Renal cortical epithelial cell (primary cell): ENCODE measurements around the gene RNF182. TPM values are rescaled to one million over a fixed set of nuclear protein-coding genes. Genes with fewer than 3 reads are reported as not detected.

Source experiments
- DNase-seq: peaks from one replicate; pipeline ENCODE4 v3.0.0-alpha.2; 2011; ENCODE audit warnings: low read depth
- total RNA-seq: library from RNA; depleted of rRNA; stranded (reverse); fragments of >200 nt; gene quantifications from 2 replicates; pipeline ENCODE4 v1.2.3, GENCODE V29; 2014

Gene RNF182, protein sequence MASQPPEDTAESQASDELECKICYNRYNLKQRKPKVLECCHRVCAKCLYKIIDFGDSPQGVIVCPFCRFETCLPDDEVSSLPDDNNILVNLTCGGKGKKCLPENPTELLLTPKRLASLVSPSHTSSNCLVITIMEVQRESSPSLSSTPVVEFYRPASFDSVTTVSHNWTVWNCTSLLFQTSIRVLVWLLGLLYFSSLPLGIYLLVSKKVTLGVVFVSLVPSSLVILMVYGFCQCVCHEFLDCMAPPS
- 10.8 and 17.7 TPM in 2 replicates for total RNA-seq

DNA sequence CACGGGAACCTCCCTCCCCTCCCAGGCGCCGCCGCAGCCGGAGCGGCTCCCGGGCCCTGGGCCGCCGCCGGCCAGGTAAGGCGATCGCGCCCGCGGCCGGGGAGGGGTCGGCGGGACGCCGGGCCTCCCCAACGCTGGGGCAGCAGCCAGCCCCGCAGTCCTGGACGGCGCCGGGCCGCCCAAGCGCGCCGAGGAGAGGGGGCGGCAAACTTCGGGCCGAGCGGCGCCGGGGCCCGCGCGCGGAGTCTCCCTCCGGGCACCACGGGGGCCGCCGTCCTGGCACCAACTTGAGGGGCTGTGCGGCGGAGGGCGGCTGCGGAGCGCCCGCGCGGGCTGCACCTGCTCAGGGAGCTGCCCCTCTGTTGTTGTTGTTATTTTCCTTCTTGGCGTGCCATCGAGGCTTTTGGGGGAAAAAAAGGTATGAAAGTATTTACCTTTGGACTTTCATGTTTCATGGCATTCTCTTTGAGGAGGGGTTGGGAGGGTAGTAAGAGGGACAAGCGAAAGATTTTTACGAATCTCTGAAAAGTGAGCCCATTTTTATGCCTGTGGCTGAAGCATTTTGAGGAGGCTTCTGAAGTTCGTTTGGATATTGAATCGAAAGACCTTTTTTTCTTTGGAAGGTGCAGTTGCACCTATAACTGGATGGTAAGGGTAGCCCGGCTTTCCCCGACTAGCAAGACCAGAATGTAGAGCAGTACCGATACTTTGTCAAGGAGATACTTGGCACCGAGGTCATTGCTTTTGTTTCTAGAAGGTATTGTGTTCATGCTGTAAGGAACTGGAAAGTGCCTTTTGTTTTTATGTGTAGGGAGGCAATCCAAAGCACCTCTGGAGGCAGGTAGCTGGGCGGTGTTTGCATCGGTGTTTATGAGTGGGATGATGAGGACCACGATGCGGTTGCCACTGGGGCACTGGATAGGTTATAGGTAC lies at the start of gene RNF182:
RNF182 (plus strand) TSS at position 4 of the 933 bp plus-strand sequence. CDS start 52,168 bp downstream, outside the sequence.
- peak; percentile 15 for DNase-seq

DNA sequence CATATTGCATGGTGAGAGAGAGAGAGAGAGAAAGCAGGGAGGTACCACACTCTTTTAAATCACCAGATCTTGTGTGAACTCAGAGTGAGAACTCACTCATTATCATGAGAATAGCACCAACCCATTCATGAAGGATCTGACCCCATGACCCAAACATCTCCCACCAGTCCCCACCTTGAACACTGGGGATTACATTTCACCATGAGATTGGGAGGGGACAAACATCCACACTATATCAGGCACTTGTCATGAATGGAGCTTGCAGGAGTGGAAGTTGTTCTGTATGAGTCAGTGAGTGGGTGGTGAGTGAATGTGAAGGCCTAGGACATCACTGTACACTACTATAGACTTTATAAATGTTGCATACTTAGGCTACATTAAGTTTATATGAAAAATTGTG lies 47.7 kb upstream of the RNF182 start:
- DNase-seq = peak; percentile 66

DNA sequence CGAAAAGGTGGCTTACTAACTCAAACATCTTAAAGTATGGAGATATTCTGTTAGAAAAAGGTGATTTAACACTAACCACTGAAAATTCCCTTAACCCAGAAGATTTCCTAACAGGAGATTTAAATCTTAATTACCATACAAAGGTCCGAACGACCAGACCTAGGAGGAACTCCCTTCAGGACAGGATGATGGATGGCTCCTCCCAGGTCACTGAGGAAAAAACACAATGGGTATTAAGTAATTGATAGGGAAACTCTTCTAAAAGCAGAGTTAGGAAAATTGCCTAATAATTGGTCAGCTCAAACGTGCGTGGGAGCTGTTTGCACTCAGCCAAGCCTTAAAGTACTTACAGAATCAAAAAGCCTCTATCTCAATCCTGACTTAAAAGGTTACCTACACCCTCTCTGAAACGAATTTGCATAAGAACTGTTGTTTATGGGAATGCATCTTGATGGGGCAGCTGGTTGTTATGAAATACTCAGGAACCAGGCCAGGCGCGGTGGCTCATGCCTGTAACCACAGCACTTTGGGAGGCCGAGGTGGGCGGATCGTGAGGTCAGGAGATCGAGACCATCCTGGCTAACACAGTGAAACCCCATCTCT lies 44.6 kb upstream of the RNF182 start:
- peak; percentile 63 for DNase-seq

DNA sequence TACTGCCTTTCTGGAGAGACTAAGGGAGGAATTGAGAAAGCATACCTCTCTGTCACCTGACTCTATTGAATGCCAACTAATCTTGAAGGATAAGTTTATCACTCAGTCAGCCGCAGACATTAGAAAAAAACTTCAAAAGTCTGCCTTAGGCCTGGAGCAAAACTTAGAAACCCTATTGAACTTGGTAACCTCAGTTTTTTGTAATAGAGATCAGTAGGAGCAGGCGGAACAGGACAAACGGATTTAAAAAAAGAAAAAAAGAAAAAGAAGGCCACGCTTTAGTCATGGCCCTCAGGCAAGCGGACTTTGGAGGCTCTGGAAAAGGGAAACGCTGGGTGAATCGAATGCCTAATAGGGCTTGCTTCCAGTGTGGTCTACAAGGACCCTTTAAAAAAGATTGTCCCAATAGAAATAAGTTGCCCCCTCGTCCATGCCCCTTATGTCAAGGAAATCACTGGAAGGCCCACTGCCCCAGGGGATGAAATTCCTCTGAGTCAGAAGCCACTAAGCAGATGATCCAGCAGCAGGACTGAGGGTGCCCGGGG lies 43.1 kb upstream of the RNF182 start:
- no peak for DNase-seq

DNA sequence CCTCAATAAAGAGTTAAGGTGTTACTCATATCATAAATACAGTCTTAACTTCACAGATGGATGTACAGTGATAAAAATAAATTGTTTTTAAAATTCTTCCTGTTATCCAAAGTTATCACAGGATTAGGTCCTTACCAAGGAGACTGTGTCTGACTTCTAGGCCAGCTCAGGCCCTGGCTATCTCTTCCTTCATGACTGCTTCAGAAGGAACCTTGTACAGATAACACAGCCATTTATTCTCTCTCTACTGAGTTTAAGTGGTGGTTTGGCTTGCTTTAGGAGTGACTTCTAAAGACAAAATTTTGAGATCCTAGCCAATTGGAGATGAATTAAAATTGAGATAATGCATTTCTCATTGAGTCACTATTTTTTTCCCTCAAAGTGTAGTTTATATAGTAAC lies 40.8 kb upstream of the RNF182 start:
- no peak for DNase-seq

DNA sequence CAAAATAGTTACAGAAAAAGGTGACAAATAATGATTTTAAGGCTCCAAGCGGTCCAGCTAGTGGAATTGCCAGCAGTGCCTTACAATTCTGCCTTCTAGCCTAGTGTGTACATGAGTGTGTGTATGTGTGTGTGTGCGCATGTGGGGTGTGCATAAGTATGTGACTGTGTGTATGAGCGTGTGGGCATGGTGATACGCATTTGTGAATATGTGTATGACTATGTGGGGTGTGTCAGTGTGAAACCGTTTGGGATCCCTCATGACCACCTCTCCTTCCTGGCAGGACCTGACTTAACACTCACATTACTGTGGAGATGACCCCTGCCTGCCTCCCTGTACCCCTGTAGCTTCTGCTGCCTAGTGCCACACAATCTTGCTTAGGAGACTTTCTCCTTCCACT lies 40.4 kb upstream of the RNF182 start:
- no peak for DNase-seq

DNA sequence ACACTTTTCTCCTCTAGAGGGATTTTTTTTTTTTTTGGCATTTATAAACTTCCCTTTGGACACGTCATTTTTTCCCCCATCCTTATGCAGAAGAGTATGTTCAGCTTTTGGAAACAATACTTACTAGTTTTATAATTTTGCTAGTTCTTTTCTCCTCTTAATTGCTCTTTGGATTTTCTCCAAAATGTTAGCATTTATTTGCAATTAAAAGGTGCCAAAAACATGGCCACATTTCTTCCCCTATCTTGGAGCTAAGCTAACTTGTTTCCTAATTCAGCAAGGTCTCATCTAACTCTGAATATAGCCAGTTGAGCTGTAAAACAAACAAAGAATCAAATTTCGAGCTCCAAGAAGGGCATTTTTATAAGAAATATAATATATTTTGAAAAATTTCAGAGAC lies 39.2 kb upstream of the RNF182 start:
- DNase-seq = no peak

DNA sequence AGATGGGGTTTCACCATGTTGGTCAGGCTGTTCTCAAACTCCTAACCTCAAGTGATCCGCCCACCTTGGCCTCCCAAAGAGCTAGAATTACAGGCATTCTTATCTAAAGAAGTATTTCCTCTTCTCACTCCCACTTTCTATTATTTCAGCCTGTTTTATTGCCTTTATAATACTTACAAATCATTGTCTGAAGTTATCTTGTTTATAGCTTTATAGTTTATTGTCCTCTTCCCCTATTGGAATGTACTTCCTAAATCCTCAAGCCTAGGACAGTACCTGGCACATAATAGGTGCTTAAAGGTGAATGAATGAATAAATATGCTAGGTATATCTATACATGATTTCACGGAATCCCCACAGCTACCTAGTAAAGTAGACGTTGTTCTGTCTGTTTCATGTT lies 37.8 kb upstream of the RNF182 start:
- DNase-seq = no peak

DNA sequence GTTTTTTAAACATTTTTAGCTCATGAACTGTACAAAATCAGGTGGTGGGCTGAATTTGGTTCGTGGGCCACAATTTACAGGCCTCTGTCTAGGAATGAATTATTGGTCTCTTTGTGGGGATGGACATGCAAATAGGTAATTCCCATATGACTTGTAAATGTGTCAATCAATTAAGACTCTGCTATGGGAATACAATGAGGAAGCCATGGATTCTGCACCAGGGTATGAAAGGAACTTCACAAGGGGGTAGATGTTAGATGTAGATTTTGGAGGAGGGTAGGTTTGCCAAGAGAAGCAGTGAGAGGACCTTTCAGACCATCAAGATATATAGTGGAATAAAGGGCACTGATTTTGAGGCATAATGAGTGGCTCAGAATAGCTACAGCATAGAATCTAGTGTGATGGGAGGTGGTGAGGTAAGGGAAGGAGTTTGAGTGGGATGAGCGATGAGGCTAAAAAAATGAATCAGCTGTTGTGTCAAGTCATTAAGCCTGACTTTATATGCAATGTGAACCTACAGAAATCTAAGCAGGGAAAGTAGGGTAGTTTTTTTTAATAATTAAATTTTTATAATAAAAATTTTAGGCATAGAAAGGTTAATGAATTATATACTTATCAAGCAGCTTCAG lies 32.6 kb upstream of the RNF182 start:
- no peak for DNase-seq

DNA sequence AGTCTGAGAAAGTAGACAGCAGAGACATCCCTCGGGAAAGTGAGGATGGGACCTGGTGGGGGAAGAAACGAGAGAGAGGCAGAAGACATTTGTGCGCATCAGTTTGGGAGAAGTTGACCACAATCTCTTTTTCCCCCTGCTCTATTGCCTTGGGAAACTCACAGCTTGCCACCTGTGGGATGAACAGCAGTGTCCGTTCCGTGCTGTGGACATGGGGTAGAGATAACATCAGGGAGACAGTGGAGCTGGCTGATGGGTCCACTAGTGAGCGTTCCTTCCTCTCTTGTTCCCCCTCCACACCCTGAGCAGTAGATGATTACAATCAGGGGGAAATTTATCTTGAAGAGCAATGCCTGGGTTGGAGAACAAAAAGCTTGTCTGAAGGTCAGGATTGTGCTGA lies 21.8 kb upstream of the RNF182 start:
- no peak for DNase-seq

DNA sequence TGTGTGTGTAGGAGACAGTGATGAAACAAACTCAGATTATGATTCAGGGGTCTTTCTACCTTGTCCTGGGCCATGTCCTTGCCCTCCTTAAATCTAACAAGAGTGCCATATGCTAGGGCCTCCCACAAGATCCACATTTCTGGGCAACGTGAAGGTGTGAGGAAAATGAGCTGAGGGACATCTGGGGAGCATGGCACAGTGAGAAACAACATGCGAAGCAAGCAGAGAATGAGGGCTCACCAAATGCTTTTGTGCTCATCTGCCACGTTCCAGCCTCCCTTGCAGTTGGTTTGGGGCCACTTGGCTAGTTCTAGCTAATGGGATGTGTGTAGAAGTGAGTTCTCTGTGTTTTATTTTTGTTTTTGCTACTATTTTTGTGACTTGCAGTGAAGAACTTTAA lies 21.4 kb upstream of the RNF182 start:
- DNase-seq = no peak

DNA sequence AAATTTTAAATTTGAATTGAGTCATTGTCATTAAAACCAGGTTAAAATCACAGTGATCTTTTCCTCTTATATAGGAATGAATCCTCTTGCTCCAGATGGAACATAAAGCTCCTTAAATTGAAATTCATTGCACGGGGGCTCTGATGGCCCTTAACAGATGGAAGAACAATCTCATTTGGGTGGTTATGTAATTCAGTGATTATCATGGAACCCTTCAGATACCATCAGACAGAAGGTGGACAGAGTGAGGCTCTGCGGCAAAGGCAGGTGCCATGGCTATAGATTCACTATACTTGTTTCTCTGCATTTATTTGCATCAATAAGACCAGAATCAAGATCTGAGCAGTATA lies 17.8 kb upstream of the RNF182 start:
- DNase-seq = no peak

DNA sequence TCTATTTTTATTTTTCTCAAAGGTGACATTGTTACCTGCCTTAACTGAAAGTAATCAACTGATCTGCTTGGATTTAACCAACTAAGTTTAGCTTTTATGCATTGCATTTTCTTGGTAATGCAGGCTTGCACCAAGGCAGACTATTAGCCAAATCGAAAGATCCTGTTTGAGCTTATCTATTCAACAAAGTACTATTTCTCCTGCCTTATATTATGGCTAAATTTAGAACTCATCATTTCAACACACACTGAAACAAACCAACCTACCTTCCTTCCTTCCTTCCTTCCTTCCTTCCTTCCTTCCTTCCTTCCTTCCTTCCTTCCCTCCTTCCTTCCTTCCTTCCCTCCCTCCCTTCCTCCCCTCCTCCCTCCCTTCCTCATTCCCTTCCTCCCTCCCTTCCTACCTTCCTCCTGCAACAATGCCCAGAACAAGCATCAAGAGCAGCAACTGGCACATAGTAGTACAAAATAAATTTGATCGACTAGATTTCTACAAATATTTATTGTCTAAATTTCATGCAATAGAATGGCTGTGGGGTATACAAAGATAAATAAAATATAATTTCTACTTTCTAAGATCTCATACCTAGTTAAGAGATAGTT lies 17.0 kb upstream of the RNF182 start:
- DNase-seq = no peak

DNA sequence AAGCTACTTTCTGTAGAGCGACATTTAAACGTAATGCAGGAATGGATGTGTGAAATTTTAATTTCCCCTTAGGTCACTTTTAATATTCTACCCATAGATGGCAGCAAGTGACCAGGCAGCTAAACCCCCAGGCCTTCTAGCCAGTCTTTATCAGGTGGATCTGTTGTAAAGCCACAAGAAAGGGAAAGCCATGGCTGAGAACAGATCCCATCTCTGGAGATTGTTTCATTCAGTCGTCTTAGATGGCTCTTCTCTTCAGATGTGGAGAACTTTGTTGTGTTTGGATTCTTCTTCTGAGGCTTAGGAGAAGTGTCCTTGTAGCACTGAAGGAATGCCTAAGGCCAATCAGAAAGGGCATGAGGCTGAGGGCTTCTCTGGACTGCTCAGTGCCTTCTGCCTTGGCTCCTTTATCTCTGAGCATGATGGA lies 15.8 kb upstream of the RNF182 start:
- DNase-seq = peak; percentile 73

DNA sequence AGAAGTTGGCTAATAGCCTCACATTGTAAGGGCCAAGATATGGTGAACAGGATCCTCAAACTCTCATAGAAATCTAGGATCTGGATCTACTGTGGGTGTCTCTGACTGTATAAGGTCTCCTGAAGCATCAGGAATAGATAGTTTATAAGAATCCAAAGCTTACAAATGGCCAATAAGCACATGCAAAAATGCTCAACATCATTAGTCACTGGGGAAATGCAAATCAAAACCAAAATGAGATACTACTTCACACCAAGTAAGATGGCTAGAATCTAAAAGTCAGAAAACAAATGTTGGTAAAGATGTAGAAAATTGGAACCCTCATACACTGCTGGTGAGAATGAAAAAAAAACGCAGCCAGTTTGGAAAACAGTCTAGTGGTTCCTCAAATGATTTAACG lies 14.3 kb upstream of the RNF182 start:
- DNase-seq = no peak

DNA sequence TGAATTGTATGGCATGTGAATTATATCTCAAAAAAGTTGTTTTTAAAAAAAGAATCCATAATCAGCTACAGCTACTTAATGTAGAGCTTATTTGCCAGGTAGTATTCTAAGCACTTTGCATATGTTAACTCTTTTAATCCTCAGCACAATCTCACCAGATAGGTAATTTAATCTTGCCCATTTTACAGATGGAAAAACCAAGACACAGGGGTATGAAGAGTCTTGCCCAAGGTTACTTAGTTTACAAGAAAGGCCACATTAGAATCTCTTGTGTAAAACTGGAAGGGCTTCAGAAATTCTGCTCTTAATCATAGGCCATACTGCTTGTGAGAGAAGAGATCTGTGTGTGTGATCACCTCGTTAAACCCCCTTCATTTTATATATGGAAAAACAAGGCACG lies 13.4 kb upstream of the RNF182 start:
- DNase-seq = no peak

DNA sequence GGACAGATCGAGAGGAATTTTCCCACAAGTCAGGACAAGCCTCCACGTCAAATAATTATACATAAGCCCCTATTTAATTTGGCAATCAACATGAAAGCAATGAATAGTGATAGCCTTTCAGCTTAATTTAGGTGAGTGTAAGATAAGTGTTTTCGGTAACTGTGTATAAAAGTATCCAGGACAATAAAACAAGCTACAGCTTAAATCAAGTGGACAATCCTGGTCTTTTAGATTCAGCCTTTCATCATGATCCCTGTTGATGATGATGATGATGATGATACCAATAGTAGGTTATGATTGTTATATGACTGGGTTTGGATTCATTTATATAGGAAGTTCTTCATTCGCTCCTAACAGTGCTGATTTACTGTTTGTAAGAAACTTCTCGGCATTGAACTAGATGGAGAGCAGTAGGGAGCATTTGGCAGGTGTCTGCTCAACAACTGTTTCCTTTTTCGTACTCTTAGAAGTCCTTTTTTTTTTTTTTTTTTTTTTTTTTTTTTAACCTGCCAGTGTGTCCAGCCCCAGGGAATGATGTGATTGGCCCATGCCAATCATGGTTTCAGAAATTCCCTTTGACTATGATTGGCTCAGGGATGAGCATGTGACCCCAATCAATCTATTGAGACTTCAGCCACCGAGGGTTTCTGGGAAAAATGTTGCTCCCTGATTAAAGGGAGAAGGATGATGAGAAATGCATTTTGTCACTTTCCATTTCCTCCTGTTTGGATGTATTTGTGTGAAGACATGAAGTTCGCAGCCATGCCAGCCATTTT lies 11.3 kb upstream of the RNF182 start:
- no peak for DNase-seq

DNA sequence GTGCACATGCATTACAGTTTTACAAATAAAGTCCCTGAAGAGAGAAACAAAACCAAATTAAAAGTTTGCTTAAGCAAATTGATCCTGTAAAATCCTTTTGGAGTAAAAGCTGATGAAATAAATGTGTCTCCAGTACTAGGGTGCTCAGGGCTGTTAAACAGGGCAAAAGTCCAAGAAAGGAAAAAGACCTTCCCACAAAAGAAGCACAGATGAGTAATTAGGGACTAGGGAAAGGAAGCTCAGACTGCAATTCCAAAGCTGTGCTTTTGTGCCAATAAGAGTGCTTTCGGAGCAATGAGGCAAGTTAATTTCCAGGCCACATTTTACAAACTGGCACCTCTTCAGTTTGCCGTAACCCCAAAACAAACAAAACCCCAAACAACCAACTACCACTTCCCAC lies 10.4 kb upstream of the RNF182 start:
- peak; percentile 53 for DNase-seq

DNA sequence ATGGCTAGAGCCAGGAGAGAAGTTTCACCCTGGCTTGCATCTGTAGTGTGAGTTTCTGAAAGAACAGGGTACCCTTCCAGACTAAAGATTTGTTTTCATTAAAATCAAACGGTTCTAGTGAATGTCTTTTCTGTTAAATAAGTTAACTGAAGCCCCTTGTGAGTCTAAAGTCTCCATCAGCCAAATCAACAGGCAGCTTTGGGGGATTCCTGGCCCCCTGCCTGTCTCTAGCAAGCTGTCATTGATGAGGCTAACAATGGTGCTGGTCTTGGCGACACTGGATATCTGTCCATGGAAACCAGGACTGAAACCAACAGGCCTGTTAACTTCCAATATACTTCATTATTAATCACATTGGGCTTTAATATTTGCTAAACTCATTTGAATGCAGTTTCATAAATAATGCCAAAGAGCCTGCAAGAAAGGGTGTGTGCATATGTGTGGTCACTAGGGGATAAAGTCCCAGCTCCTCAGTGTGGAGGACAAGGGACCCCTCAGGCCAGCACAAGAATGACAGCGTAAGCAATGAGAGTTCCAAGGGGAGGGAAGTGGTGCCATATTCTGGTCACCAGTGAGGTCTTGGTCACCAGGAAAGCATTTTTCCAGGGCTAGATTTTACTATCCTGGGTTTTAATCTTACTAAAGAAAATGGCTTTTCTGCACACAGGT lies 9.1 kb upstream of the RNF182 start:
- DNase-seq = no peak

DNA sequence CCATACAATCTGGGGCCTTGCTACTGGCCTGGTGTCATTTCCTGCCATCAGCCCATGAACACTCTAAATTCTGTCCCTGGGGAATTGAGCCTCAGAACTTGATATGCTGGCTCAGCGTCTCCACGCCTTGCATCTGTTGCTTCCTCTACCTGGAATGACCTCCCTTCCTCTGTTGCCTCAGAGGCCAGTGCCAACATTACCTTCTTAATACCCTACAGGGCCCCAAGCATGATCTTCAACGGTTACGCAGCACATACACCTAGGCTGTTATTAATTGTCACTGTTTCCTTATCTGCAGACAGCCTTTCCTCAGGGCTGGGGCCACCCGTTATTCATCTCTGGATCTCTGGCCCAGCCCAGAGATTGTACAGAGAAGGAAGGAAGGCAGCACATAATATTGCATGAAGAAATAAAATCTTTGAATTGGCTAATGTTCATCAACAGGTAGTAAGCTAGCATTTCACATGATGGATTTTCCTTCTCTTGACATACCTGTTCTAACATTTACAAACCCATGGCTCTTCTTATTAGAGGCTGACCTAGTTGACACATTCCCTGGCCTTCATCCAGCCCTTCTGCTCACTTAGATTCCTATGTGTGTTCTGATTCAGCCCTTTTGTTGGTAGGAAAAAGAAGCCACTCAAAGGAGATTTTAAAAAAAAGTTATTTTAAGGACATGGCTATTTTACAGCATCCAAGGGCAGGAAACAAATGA lies 8.4 kb upstream of the RNF182 start:
- DNase-seq = peak; percentile 61
